HepG2 (cell line): ENCODE measurements around the gene TIFAB. TPM values are rescaled to one million over a fixed set of nuclear protein-coding genes. Genes with fewer than 3 reads are reported as not detected.

Experiments
- CC2D1A ChIP-seq: sonication (generic); formaldehyde crosslinking; IDR thresholded peaks from 2 replicates; pipeline ENCODE4 v1.8.1; 2023; ENCODE audit warnings: mild to moderate bottlenecking, missing genetic modification reagents
- HCFC1 ChIP-seq: fragments of 150-350 bp; IDR thresholded peaks from 2 replicates; pipeline ENCODE4 v1.6.1; 2014; ENCODE audit warnings: low read depth, low read length
- HNRNPK ChIP-seq: fragments of 200-400 bp; formaldehyde crosslinking; IDR thresholded peaks from 2 replicates; pipeline ENCODE4 v1.6.1; 2018; ENCODE audit warnings: low read length, low read depth, moderate library complexity, mild to moderate bottlenecking; ENCODE audit not compliant: poor library complexity, severe bottlenecking
- KDM4B ChIP-seq: sonication (generic); formaldehyde crosslinking; IDR thresholded peaks from 2 replicates; pipeline ENCODE4 v1.4.0; 2020; ENCODE audit warnings: missing genetic modification reagents
- MLLT10 ChIP-seq: sonication (generic); formaldehyde crosslinking; IDR thresholded peaks from 2 replicates; pipeline ENCODE4 v1.4.0; 2020; ENCODE audit warnings: missing genetic modification reagents
- MNT ChIP-seq: fragments of 450-650 bp; IDR thresholded peaks from 2 replicates; pipeline ENCODE4 v1.6.1; 2016
- MTERF4 ChIP-seq: sonication (generic); formaldehyde crosslinking; IDR thresholded peaks from 2 replicates; pipeline ENCODE4 v1.8.0; 2023; ENCODE audit warnings: mild to moderate bottlenecking, missing genetic modification reagents
- MXD1 ChIP-seq: sonication (generic); formaldehyde crosslinking; IDR thresholded peaks from 2 replicates; pipeline ENCODE4 v1.4.0; 2020; ENCODE audit warnings: mild to moderate bottlenecking, missing genetic modification reagents
- NR2F2 ChIP-seq: IDR thresholded peaks from 2 replicates; pipeline ENCODE4 v1.6.1; 2012; ENCODE audit warnings: low read depth, inconsistent platforms, borderline replicate concordance
- SOX13 ChIP-seq, 3 experiments: fragments of 450-650 bp in 1 of 3; sonication (generic) in 1 of 3; formaldehyde crosslinking in 1 of 3; IDR thresholded peaks in 2 of 3; conservative IDR thresholded peaks in 1 of 3; 2 replicates each; pipeline versions ENCODE4 v1.5.0 to v1.6.1; 2016 to 2020; ENCODE audit warnings: antibody characterized with exemption in 1 of 3, mild to moderate bottlenecking in 1 of 3, missing compliant biosample characterization in 1 of 3, missing genetic modification reagents in 1 of 3, moderate library complexity in 1 of 3
- UBTF ChIP-seq: sonication (generic); formaldehyde crosslinking; IDR thresholded peaks from 2 replicates; pipeline ENCODE4 v1.4.0; 2020; ENCODE audit warnings: mild to moderate bottlenecking, missing genetic modification reagents
- ZKSCAN8 ChIP-seq: IDR thresholded peaks from 2 replicates; pipeline ENCODE4 v1.6.1; 2016; ENCODE audit warnings: borderline replicate concordance, missing genetic modification reagents, missing compliant biosample characterization
- ZNF382 ChIP-seq: sonication (generic); formaldehyde crosslinking; IDR thresholded peaks from 2 replicates; pipeline ENCODE4 v1.5.0; 2020; ENCODE audit warnings: missing genetic modification reagents, mild to moderate bottlenecking, borderline replicate concordance
- ZNF563 ChIP-seq: sonication (generic); formaldehyde crosslinking; IDR thresholded peaks from 2 replicates; pipeline ENCODE4 v1.8.0; 2022; ENCODE audit warnings: mild to moderate bottlenecking, moderate library complexity, missing genetic modification reagents
- ZNF567 ChIP-seq: sonication (generic); formaldehyde crosslinking; IDR thresholded peaks from 2 replicates; pipeline ENCODE4 v1.8.1; 2023; ENCODE audit warnings: mild to moderate bottlenecking, missing genetic modification reagents, borderline replicate concordance
- ZNF646 ChIP-seq: sonication (generic); formaldehyde crosslinking; IDR thresholded peaks from 2 replicates; pipeline ENCODE4 v1.9.0; 2021; ENCODE audit warnings: mild to moderate bottlenecking, missing genetic modification reagents
- ZNF878 ChIP-seq: sonication (generic); formaldehyde crosslinking; IDR thresholded peaks from 2 replicates; pipeline ENCODE4 v1.8.1; 2023; ENCODE audit warnings: mild to moderate bottlenecking, missing genetic modification reagents, moderate library complexity
- polyA plus RNA-seq, 8 experiments: library from polyadenylated mRNA; depleted of rRNA in 3 of 8; stranded (reverse) in 7 of 8; unstranded in 1 of 8; fragments of >200 nt; fragmentation: Illumina TruSeq in 4 of 8; extraction: Trizol in 4 of 8; gene quantifications; 2 replicates each; pipeline versions ENCODE4 v1.2.1 to v1.2.3, GENCODE V29; 2011 to 2016; ENCODE audit warnings: low read depth in 4 of 8, missing spikeins in 1 of 8, mixed read lengths in 1 of 8; ENCODE audit not compliant: insufficient read depth in 1 of 8
- total RNA-seq, 5 experiments: library from RNA; depleted of rRNA; stranded (reverse); fragments of >200 nt; fragmentation: Illumina TruSeq; extraction: Trizol; gene quantifications; 2 replicates each; pipeline ENCODE4 v1.2.3, GENCODE V29; 2016; ENCODE audit warnings: low read depth in 1 of 5

TIFAB gene
- total and polyA plus RNA-seq, 2 of the 13 experiments (the other 11 are each of a cell fraction or from before 2014, with no cell fraction given): not detected

GRCh38 chr5:135482381-135482933 is 30.3 kb upstream of the TIFAB start (continued):
- TF ChIP-seq ZNF878 (CRISPR knock-in tag): no peak
- TF ChIP-seq HNRNPK: no peak
- peak; percentile 52; the same call in 1 of the 2 replicates for TF ChIP-seq SOX13 (IDR thresholded peaks at IDR 0.05)
- TF ChIP-seq SOX13 (CRISPR knock-in tag; conservative IDR thresholded peaks at IDR 0.05 in 1 of 2, IDR thresholded peaks at IDR 0.05 in 1 of 2): peak in 1 of 2 experiments; percentile 77; a peak in 2 of 4 replicates
- TF ChIP-seq MLLT10 (CRISPR knock-in tag): no peak
- no peak for TF ChIP-seq ZNF567
- no peak for TF ChIP-seq HCFC1
- TF ChIP-seq ZKSCAN8 (CRISPR knock-in tag): no peak
- TF ChIP-seq ZNF382 (CRISPR knock-in tag): no peak
- TF ChIP-seq ZNF646 (CRISPR knock-in tag): no peak
- TF ChIP-seq CC2D1A (CRISPR knock-in tag): no peak
- no peak for TF ChIP-seq MNT
- TF ChIP-seq KDM4B (CRISPR knock-in tag): 0 out of 2 replicates have a peak, but pooled peaks have one; percentile 64
- TF ChIP-seq MXD1: no peak
- no peak for TF ChIP-seq NR2F2
- no peak for TF ChIP-seq MTERF4 (CRISPR knock-in tag)
- peak; percentile 57; the same call in 1 of the 2 replicates for TF ChIP-seq UBTF (CRISPR knock-in tag)
- TF ChIP-seq ZNF563 (CRISPR knock-in tag): peak; percentile 45; the same call in 1 of the 2 replicates
